Activated naive CD4-positive, alpha-beta T cell treated with anti-CD3 and anti-CD28 coated beads, Interleukin-2, amount 10 ng/mL, durations not matched to agents 7 days and 5 days (primary cell): Measurements from ENCODE around the gene ADAM23.
"Not testable (repeated sequence)": the region's sequence is repeated elsewhere in the genome, so short reads cannot be mapped to it uniquely, and the experiment has no call there.

Source experiments
- CTCF ChIA-PET: fragments of 350-600 bp; sonication (Branson Sonifier 250); formaldehyde crosslinking; loops from one replicate; lab custom pipeline; 2021; ENCODE audit warnings: antibody characterized with exemption; lab: Charles Lee
- DNase-seq: peaks from one replicate; pipeline ENCODE4 v3.0.0-alpha.2; 2020
- H3K27ac Mint-ChIP-seq: one replicate; pipeline ENCODE4 v1.8.0; 2021; ENCODE audit warnings: mild to moderate bottlenecking, moderate library complexity, mixed read lengths
- H3K27me3 Mint-ChIP-seq: one replicate; pipeline ENCODE4 v1.8.0; 2021; ENCODE audit warnings: mild to moderate bottlenecking, mixed read lengths
- H3K36me3 Mint-ChIP-seq: one replicate; pipeline ENCODE4 v1.8.0; 2021; ENCODE audit warnings: mixed read lengths
- H3K4me1 Mint-ChIP-seq: one replicate; pipeline ENCODE4 v1.8.0; 2021; ENCODE audit warnings: mixed read lengths
- H3K4me3 Mint-ChIP-seq: one replicate; pipeline ENCODE4 v1.8.0; 2021; ENCODE audit warnings: mild to moderate bottlenecking, moderate library complexity, mixed read lengths
- H3K9me3 Mint-ChIP-seq: one replicate; pipeline ENCODE4 v1.8.0; 2021; ENCODE audit warnings: mixed read lengths

The ADAM23 gene, protein sequence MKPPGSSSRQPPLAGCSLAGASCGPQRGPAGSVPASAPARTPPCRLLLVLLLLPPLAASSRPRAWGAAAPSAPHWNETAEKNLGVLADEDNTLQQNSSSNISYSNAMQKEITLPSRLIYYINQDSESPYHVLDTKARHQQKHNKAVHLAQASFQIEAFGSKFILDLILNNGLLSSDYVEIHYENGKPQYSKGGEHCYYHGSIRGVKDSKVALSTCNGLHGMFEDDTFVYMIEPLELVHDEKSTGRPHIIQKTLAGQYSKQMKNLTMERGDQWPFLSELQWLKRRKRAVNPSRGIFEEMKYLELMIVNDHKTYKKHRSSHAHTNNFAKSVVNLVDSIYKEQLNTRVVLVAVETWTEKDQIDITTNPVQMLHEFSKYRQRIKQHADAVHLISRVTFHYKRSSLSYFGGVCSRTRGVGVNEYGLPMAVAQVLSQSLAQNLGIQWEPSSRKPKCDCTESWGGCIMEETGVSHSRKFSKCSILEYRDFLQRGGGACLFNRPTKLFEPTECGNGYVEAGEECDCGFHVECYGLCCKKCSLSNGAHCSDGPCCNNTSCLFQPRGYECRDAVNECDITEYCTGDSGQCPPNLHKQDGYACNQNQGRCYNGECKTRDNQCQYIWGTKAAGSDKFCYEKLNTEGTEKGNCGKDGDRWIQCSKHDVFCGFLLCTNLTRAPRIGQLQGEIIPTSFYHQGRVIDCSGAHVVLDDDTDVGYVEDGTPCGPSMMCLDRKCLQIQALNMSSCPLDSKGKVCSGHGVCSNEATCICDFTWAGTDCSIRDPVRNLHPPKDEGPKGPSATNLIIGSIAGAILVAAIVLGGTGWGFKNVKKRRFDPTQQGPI

DNA sequence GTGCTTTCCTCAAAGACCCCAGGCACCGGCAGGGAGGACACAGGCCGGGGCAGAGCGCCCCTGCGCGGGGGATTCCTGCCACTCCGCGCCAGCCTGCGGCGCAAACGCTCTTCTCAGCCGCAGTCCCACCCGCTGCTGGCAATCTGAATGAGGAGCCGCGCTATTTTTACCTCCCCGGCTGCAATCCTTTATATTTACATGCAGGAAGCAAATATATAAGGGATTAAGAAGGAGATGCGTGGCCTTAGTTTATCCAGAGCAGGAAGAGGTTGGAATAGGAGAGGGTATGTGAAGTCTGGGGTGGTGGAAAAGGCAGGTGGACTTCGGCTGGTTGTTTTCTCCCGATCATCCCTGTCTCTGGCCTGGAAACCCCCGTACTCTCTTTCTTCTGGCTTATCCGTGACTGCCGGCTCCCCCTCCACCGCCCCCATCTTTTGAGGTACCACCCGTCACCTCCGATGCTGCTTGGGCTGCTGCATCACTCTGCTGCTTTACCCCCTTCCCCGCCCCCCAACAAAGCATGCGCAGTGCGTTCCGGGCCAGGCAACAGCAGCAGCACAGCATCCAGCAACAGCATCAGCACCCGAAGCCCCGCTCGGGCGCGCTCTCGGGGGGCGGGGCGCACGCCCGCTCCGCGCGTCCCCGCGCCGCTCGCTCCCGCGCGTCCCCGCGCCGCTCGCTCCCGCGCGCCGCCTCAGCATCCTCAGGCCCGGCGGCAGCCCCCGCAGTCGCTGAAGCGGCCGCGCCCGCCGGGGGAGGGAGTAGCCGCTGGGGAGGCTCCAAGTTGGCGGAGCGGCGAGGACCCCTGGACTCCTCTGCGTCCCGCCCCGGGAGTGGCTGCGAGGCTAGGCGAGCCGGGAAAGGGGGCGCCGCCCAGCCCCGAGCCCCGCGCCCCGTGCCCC lies at the start of gene ADAM23:
TSS of gene ADAM23 (plus strand) at position 700 of the 902 bp plus-strand sequence. CDS start 335 bp downstream, outside the sequence.
- Mint-ChIP-seq H3K27ac (no peak within 1 kb of the TSS), H3K4me1 (peaks cover 16% of the 10 kb centered on the region), H3K27me3 (peaks cover 67% of the 10 kb centered on the region), H3K4me3 (peak within 1 kb of the TSS; percentile 65), H3K9me3 (no peaks in the 10 kb centered on the region), H3K36me3 (no peaks in the 10 kb centered on the region)
- DNase-seq, result peak; percentile 50
- CTCF ChIA-PET, result no interaction called here

DNA sequence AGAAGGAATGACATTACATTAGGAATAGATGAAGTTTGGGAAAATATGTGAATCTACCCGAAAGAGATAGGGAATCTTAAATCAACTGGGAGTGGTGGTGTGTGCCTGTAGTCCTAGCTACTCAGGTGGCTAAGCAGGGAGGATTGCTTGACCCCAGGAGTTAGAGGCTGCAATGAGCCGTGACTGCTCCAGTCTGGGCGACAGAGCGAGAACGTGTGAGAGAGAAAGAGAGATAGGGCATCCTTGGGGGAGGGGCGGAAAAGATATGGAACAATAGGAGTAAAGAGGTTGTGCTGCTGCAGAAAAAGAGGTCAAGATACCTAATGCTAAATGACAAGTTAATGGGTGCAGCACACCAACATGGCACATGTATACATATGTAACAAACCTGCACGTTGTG lies 47.1 kb upstream of the ADAM23 start:
- DNase-seq, result no peak
- Mint-ChIP-seq H3K36me3 (no peaks in the 10 kb centered on the region), H3K27me3 (no peaks in the 10 kb centered on the region), H3K9me3 (peaks cover 4% of the 10 kb centered on the region), H3K4me3 (no peak overlapping the region), H3K27ac (no peak overlapping the region), H3K4me1 (no peaks in the 10 kb centered on the region)
- CTCF ChIA-PET, result no interaction called here

GRCh38 chr2:206402956-206403569 lies 40.3 kb upstream of the ADAM23 start:
- H3K27me3 Mint-ChIP-seq, CTCF ChIA-PET, H3K4me3 Mint-ChIP-seq, H3K36me3 Mint-ChIP-seq, H3K27ac Mint-ChIP-seq, DNase-seq, H3K4me1 Mint-ChIP-seq, H3K9me3 Mint-ChIP-seq: not testable (repeated sequence)

GRCh38 chr2:206408323-206409320 lies 34.7 kb upstream of the ADAM23 start:
- H3K4me1 Mint-ChIP-seq, result no peaks in the 10 kb centered on the region
- CTCF ChIA-PET, result no interaction called here
- H3K27ac Mint-ChIP-seq, result no peak overlapping the region
- no peak for DNase-seq
- H3K36me3 Mint-ChIP-seq, result no peaks in the 10 kb centered on the region
- H3K4me3 Mint-ChIP-seq, result no peak overlapping the region
- peaks cover 2% of the 10 kb centered on the region for H3K9me3 Mint-ChIP-seq
- no peaks in the 10 kb centered on the region for H3K27me3 Mint-ChIP-seq

- Mint-ChIP-seq H3K4me1 (no peaks in the 10 kb centered on the region), H3K9me3 (no peaks in the 10 kb centered on the region), H3K27ac (no peak overlapping the region), H3K27me3 (no peaks in the 10 kb centered on the region), H3K36me3 (no peaks in the 10 kb centered on the region), H3K4me3 (no peak overlapping the region)
- DNase-seq, result no peak
- CTCF ChIA-PET, result no interaction called here
These were observed 32.6 kb upstream of the ADAM23 start for GRCh38 chr2:206410714-206411113.

GRCh38 chr2:206415618-206416243 lies 27.6 kb upstream of the ADAM23 start:
- Mint-ChIP-seq H3K27ac (no peak overlapping the region), H3K4me3 (no peak overlapping the region), H3K4me1 (no peaks in the 10 kb centered on the region), H3K36me3 (no peaks in the 10 kb centered on the region), H3K27me3 (peaks cover 10% of the 10 kb centered on the region), H3K9me3 (peaks cover 17% of the 10 kb centered on the region)
- no peak for DNase-seq
- CTCF ChIA-PET, result no interaction called here

- no peak overlapping the region for H3K4me3 Mint-ChIP-seq
- no peak for DNase-seq
These were observed 24.4 kb upstream of the ADAM23 start for GRCh38 chr2:206418968-206419367.

DNA sequence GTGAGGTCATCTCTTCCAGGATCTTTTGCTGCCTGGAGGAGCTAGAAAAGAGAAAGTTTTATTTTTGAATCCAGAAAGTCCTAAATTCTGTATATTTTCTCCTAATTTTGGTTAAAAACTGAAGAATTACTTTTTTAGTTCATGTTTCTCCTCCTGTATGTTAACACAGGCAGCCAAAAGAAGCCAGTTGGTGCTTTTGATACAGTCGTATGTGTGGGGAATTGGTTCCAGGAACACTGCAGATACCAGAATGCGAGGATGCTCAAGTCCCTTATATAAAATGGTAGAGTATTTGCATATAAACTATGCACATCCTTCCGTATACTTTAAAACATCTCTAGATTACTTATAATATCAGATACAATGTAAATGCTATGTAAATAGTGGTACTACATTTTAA lies 22.6 kb upstream of the ADAM23 start:
- CTCF ChIA-PET, result no interaction called here
- peaks cover 17% of the 10 kb centered on the region for H3K9me3 Mint-ChIP-seq
- H3K4me3 Mint-ChIP-seq, result no peak overlapping the region

More at GRCh38 chr2:206418968-206419367, 24.4 kb upstream of the ADAM23 start:
- Mint-ChIP-seq H3K27me3 (peaks cover 13% of the 10 kb centered on the region), H3K9me3 (peaks cover 17% of the 10 kb centered on the region), H3K27ac (no peak overlapping the region), H3K4me1 (no peaks in the 10 kb centered on the region), H3K36me3 (no peaks in the 10 kb centered on the region)
- CTCF ChIA-PET, result no interaction called here

GRCh38 chr2:206422493-206422892 lies 20.8 kb upstream of the ADAM23 start:
- Mint-ChIP-seq H3K4me3 (no peak overlapping the region), H3K4me1 (no peaks in the 10 kb centered on the region), H3K27ac (no peak overlapping the region), H3K27me3 (peaks cover 16% of the 10 kb centered on the region), H3K36me3 (no peaks in the 10 kb centered on the region), H3K9me3 (peaks cover 11% of the 10 kb centered on the region)
- CTCF ChIA-PET, result no interaction called here
- DNase-seq, result no peak

More for the DNA sequence above, 22.6 kb upstream of the ADAM23 start:
- DNase-seq, result no peak
- Mint-ChIP-seq H3K27ac (no peak overlapping the region), H3K4me1 (no peaks in the 10 kb centered on the region), H3K27me3 (peaks cover 13% of the 10 kb centered on the region), H3K36me3 (no peaks in the 10 kb centered on the region)

- no peak overlapping the region for H3K4me3 Mint-ChIP-seq
- peaks cover 11% of the 10 kb centered on the region for H3K9me3 Mint-ChIP-seq
- no peak overlapping the region for H3K27ac Mint-ChIP-seq
- no peaks in the 10 kb centered on the region for H3K4me1 Mint-ChIP-seq
- H3K27me3 Mint-ChIP-seq, result peaks cover 16% of the 10 kb centered on the region
- no peak for DNase-seq
- CTCF ChIA-PET, result no interaction called here
- no peaks in the 10 kb centered on the region for H3K36me3 Mint-ChIP-seq
These were observed 20.2 kb upstream of the ADAM23 start for GRCh38 chr2:206423147-206423546.

- Mint-ChIP-seq H3K27me3 (peaks cover 16% of the 10 kb centered on the region), H3K36me3 (no peaks in the 10 kb centered on the region), H3K9me3 (peaks cover 7% of the 10 kb centered on the region), H3K4me1 (no peaks in the 10 kb centered on the region), H3K4me3 (no peak overlapping the region), H3K27ac (no peak overlapping the region)
- DNase-seq, result no peak
- CTCF ChIA-PET, result no interaction called here
These were observed 19.2 kb upstream of the ADAM23 start for GRCh38 chr2:206424134-206424533.

GRCh38 chr2:206428783-206429182 lies 14.5 kb upstream of the ADAM23 start:
- CTCF ChIA-PET, result no interaction called here
- Mint-ChIP-seq H3K27ac (no peak overlapping the region), H3K9me3 (no peaks in the 10 kb centered on the region), H3K27me3 (peaks cover 10% of the 10 kb centered on the region), H3K4me3 (no peak overlapping the region), H3K36me3 (no peaks in the 10 kb centered on the region), H3K4me1 (no peaks in the 10 kb centered on the region)
- DNase-seq, result no peak
